ENCODE results near the gene KCNJ16. TPM values are rescaled to one million over a fixed set of nuclear protein-coding genes. Genes with fewer than 3 reads are reported as not detected.

Gene KCNJ16
- total and polyA plus RNA-seq, 5 experiments from 2014 or later = not detected

GRCh38 chr17:70127221-70127873 is 52.3 kb downstream of the KCNJ16 start:
- DNase-seq (no peak), ATAC-seq (no peak)
- no peak overlapping the region for H3K27ac Mint-ChIP-seq
- H3K4me3 Mint-ChIP-seq = no peak overlapping the region
- H3K9me3 Mint-ChIP-seq = peaks cover 0 to 2% (median 0%) of the 10 kb centered on the region in 9 donors
- POLR2A ChIA-PET = no interaction called here
- no peaks in the 10 kb centered on the region for H3K36me3 Mint-ChIP-seq
- peaks cover 0 to 6% (median 0%) of the 10 kb centered on the region in 4 donors for H3K4me1 Mint-ChIP-seq
- peaks cover 0 to 10% (median 0%) of the 10 kb centered on the region in 5 donors for H3K27me3 Mint-ChIP-seq

DNA sequence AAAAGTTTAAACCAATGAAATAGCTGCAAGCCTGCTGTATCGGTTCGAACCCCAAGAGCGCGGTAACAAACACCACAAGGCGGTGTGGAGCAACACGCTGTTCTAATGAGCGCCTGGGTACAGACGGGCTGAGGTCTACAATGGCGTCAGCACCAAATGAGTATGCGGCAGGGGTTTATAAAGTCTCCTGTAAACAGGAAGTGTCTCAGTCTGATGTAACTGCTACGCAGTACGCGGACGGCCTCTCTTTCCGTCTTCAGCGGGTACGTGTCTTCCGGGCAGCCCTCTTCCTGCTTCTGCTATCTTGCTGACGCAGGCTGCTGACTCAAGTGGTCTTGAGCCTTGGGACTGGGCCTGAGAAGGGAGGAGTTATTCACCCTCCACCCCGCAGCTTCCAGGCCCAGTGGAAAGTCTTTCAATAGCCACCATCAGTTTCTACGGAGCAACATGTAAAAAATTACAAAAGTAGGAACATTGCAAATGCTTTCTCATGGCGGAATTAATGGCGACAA is 53.8 kb downstream of the KCNJ16 start:
- H3K27me3 Mint-ChIP-seq = peaks cover 0 to 10% (median 0%) of the 10 kb centered on the region in 5 donors
- no peaks in the 10 kb centered on the region for H3K4me1 Mint-ChIP-seq
- H3K27ac Mint-ChIP-seq = no peak overlapping the region
- H3K9me3 Mint-ChIP-seq = peaks cover 0 to 2% (median 0%) of the 10 kb centered on the region in 9 donors
- ATAC-seq = no peak
- H3K4me3 Mint-ChIP-seq = no peak overlapping the region
- POLR2A ChIA-PET = no interaction called here
- H3K36me3 Mint-ChIP-seq = no peaks in the 10 kb centered on the region
- no peak for DNase-seq

DNA sequence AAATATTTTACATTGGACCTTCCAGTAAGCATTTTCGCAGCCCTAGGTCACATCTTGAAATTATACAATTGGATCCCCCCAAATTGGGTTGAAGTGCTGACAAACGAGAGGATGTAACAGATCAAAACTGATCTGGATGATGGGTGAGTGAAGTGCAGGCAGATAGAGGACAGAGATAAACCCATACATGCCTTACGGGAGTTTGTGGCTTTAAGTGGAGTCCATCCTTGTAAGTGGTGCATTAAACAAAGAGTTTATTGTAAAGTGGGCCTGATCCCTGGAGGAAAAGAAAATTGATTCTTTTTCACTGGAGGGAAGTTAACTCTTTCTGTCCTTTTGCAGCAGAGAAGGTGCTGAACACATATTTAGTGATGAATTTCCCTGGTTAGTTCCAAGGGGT is 55.3 kb downstream of the KCNJ16 start:
- Mint-ChIP-seq H3K36me3 (no peaks in the 10 kb centered on the region), H3K27ac (no peak overlapping the region), H3K9me3 (peaks cover 0 to 2% (median 0%) of the 10 kb centered on the region in 9 donors), H3K4me3 (no peak overlapping the region), H3K27me3 (peaks cover 0 to 6% (median 0%) of the 10 kb centered on the region in 5 donors), H3K4me1 (no peaks in the 10 kb centered on the region)
- POLR2A ChIA-PET = no interaction called here
- ATAC-seq (no peak), DNase-seq (no peak)

DNA sequence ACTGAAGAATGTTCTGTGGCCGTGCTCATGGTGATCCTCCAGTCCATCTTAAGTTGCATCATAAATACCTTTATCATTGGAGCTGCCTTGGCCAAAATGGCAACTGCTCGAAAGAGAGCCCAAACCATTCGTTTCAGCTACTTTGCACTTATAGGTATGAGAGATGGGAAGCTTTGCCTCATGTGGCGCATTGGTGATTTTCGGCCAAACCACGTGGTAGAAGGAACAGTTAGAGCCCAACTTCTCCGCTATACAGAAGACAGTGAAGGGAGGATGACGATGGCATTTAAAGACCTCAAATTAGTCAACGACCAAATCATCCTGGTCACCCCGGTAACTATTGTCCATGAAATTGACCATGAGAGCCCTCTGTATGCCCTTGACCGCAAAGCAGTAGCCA is 57.5 kb downstream of the KCNJ16 start:
- no peak overlapping the region for H3K4me3 Mint-ChIP-seq
- H3K4me1 Mint-ChIP-seq = peaks cover 1 to 8% (median 5%) of the 10 kb centered on the region in 4 donors
- peaks cover 0 to 2% (median 0%) of the 10 kb centered on the region in 9 donors for H3K9me3 Mint-ChIP-seq
- H3K27ac Mint-ChIP-seq = no peak overlapping the region
- ATAC-seq (no peak), DNase-seq (no peak)
- H3K36me3 Mint-ChIP-seq = no peaks in the 10 kb centered on the region
- POLR2A ChIA-PET = no interaction called here
- H3K27me3 Mint-ChIP-seq = peaks cover 0 to 6% (median 0%) of the 10 kb centered on the region in 5 donors

GRCh38 chr17:70134042-70134441 is 59.0 kb downstream of the KCNJ16 start:
- peaks cover 1 to 13% (median 9%) of the 10 kb centered on the region in 4 donors for H3K4me1 Mint-ChIP-seq
- DNase-seq (no peak), ATAC-seq (no peak)
- POLR2A ChIA-PET = no interaction called here
- H3K27ac Mint-ChIP-seq = no peak overlapping the region
- H3K27me3 Mint-ChIP-seq = peaks cover 0 to 6% (median 0%) of the 10 kb centered on the region in 5 donors
- no peak overlapping the region for H3K4me3 Mint-ChIP-seq
- H3K36me3 Mint-ChIP-seq = no peaks in the 10 kb centered on the region
- no peaks in the 10 kb centered on the region for H3K9me3 Mint-ChIP-seq

DNA sequence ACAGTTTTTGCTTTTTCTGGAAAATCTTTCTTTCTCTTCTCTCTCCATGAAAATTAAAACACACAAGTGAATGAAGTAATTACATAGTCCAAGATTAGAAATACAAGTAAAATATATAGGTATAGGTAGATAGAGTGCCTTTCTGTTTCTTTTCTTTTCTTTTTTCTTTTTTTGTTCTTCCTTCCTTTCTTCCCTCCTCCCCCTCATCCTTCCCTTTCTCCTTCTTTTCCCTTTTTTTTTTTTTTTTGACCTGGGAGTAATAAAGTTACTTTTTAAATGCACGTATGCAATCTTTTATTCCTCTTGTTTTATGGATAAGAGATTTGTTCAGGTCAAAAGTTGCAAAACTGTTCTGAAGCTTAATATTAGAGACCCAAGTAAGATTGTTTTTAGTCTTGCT is 59.8 kb downstream of the KCNJ16 start:
- no peaks in the 10 kb centered on the region for H3K9me3 Mint-ChIP-seq
- POLR2A ChIA-PET = no interaction called here
- DNase-seq (no peak), ATAC-seq (no peak)
- H3K36me3 Mint-ChIP-seq = no peaks in the 10 kb centered on the region
- H3K27me3 Mint-ChIP-seq = peaks cover 0 to 6% (median 0%) of the 10 kb centered on the region in 5 donors
- H3K27ac Mint-ChIP-seq = no peak overlapping the region
- H3K4me1 Mint-ChIP-seq = peaks cover 1 to 13% (median 9%) of the 10 kb centered on the region in 4 donors
- H3K4me3 Mint-ChIP-seq = no peak overlapping the region

DNA sequence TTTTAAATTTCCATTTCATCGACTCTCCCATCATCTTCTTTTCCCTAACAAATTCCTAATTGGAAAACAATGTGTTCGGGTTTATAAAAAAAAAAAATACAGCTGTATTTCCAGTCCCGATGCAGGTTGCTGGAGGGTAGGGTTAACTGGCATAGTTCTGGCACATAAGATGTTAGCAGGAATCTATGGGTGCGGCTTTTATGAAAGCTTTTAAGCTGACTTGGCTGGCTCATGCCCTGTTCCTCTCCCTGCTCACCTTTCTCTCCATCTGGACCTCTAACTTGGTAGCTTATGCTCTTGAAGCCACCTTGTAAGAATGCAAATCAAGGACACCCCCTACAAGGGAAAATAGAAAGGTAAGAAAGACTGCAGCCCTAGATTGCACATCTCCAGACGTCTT is 61.1 kb downstream of the KCNJ16 start:
- peaks cover 0 to 2% (median 0%) of the 10 kb centered on the region in 5 donors for H3K27me3 Mint-ChIP-seq
- no peak overlapping the region for H3K4me3 Mint-ChIP-seq
- H3K4me1 Mint-ChIP-seq = peaks cover 1 to 13% (median 9%) of the 10 kb centered on the region in 4 donors
- ATAC-seq (no peak), DNase-seq (no peak)
- POLR2A ChIA-PET = no interaction called here
- H3K36me3 Mint-ChIP-seq = no peaks in the 10 kb centered on the region
- no peak overlapping the region for H3K27ac Mint-ChIP-seq
- H3K9me3 Mint-ChIP-seq = no peaks in the 10 kb centered on the region

- Mint-ChIP-seq H3K27me3 (peaks cover 0 to 2% (median 0%) of the 10 kb centered on the region in 5 donors), H3K27ac (peak overlapping the region in 3 of 10 donors; percentile 49 to 71 (median 60)), H3K36me3 (no peaks in the 10 kb centered on the region), H3K4me1 (peaks cover 1 to 13% (median 9%) of the 10 kb centered on the region in 4 donors), H3K9me3 (no peaks in the 10 kb centered on the region), H3K4me3 (peak overlapping the region; percentile 30 to 82 (median 41))
- POLR2A ChIA-PET = no interaction called here
- no peak for DNase-seq
- no peak for ATAC-seq
Measured at GRCh38 chr17:70137451-70138230, 62.6 kb downstream of the KCNJ16 start.

DNA sequence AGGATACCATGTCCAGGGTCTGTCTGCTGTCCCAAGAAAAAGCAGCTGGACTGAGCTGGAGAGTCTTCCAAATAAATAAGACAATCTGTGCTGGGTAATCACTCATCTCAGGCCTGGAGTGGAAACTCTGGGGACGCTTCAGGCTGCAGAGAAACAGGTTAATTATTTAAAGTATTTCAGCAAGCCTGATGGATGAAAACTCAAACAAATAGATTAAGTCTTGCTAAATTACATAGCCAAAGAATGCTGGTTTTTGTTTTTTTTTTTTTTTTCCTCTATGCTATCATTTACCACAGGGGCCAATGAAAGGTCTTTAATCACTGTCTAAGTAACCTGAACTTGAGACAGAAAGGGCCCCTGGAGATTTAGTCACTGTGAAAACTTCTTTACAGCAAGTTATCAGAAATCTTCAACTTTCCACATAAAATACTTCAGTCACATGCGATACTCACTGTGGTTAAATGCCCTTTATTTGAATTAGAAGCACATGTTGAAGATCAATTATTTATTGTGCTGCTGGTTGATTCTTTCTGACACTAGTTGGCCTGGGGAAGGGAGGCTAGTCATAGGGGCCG is 63.4 kb downstream of the KCNJ16 start:
- Mint-ChIP-seq H3K4me1 (peaks cover 1 to 13% (median 9%) of the 10 kb centered on the region in 4 donors), H3K27me3 (peaks cover 0 to 2% (median 0%) of the 10 kb centered on the region in 5 donors), H3K36me3 (no peaks in the 10 kb centered on the region), H3K9me3 (no peaks in the 10 kb centered on the region), H3K27ac (no peak overlapping the region), H3K4me3 (no peak overlapping the region)
- DNase-seq (no peak), ATAC-seq (no peak)
- POLR2A ChIA-PET = no interaction called here

DNA sequence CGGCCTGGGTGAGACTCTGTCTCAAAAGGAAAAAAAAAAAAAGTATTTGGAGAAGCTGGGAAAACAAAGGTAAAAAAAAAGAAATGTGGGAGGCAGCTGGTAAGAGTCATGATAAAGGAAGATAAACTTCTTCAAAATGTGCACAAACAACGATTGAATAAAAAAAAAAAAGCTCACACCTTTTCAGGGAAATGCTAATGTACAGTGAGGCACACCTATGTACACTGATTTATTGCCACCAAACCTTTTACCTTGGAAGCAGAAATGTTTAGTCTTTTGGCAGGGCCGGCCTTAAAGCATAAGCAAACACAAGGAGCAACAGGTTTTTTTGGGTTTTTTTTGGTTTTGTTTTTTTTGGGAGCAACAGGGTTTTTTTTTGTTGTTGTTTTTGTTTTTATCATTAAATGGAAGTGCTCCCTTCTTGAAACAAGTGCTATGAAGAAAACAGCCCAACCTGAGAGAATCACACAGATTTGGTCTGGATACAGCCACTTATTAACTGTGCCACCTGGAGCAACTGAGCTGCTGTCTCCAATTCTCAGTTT is 64.5 kb downstream of the KCNJ16 start:
- no peaks in the 10 kb centered on the region for H3K36me3 Mint-ChIP-seq
- H3K27ac Mint-ChIP-seq = no peak overlapping the region
- H3K4me1 Mint-ChIP-seq = peaks cover 1 to 13% (median 9%) of the 10 kb centered on the region in 4 donors
- H3K27me3 Mint-ChIP-seq = peaks cover 0 to 2% (median 0%) of the 10 kb centered on the region in 5 donors
- no peaks in the 10 kb centered on the region for H3K9me3 Mint-ChIP-seq
- H3K4me3 Mint-ChIP-seq = no peak overlapping the region
- ATAC-seq = no peak
- DNase-seq = no peak
- POLR2A ChIA-PET = interaction anchor here (0.8 kb wide), 1 partner anchor 805 kb away, joined by 3 read pairs; no protein-coding TSS in a partner anchor

- ATAC-seq (no peak), DNase-seq (peak in 1 of 10 donors; percentile 8)
- Mint-ChIP-seq H3K36me3 (no peaks in the 10 kb centered on the region), H3K27me3 (peaks cover 0 to 18% (median 0%) of the 10 kb centered on the region in 5 donors), H3K9me3 (no peaks in the 10 kb centered on the region), H3K4me1 (no peaks in the 10 kb centered on the region), H3K27ac (no peak overlapping the region), H3K4me3 (no peak overlapping the region)
- POLR2A ChIA-PET = no interaction called here
Measured at GRCh38 chr17:70144260-70144846, 69.3 kb downstream of the KCNJ16 start.

DNA sequence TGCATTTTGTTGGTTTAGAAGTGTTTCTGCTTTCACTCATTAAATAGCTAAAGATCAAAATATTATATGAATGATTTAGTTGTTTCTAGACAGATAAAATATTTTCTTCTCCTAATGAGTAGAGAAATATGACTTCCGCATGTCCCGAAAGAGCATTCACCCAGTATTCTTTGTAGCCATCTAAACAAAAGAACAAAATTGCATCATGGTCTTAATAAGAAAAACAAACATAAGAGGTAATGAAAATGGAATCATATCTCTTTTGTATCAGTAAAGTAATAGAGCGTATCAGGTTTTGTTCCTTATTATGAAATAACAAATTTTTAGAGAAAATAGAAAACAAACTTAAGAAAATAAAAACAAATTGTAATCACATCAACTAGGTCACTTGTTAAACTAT is 78.2 kb downstream of the KCNJ16 start:
- H3K9me3 Mint-ChIP-seq = no peaks in the 10 kb centered on the region
- DNase-seq = no peak
- H3K4me1 Mint-ChIP-seq = no peaks in the 10 kb centered on the region
- peaks cover 0 to 9% (median under 1%) of the 10 kb centered on the region in 5 donors for H3K27me3 Mint-ChIP-seq
- POLR2A ChIA-PET = no interaction called here
- no peak overlapping the region for H3K27ac Mint-ChIP-seq
- ATAC-seq = no peak
- H3K36me3 Mint-ChIP-seq = no peaks in the 10 kb centered on the region
- H3K4me3 Mint-ChIP-seq = no peak overlapping the region

Measured in naive thymus-derived CD8-positive, alpha-beta T cell (primary cell).